GM04503 (cell line): Measurements from ENCODE around the gene ITPR3.

Experiments
- DNase-seq: peaks from one replicate; pipeline ENCODE4 v3.0.0-alpha.2; 2012; ENCODE audit warnings: low read depth

ITPR3 gene

GRCh38 chr6:33638556-33638955 lies 17.4 kb downstream of the ITPR3 start:
- DNase-seq = no peak

GRCh38 chr6:33639559-33639958 lies 18.4 kb downstream of the ITPR3 start:
- DNase-seq = no peak

GRCh38 chr6:33640361-33640760 lies 19.2 kb downstream of the ITPR3 start:
- no peak for DNase-seq

GRCh38 chr6:33641144-33641543 lies 20.0 kb downstream of the ITPR3 start:
- DNase-seq = no peak

- DNase-seq = no peak
Observed at GRCh38 chr6:33641602-33642001, 20.5 kb downstream of the ITPR3 start.

GRCh38 chr6:33642897-33643296 lies 21.8 kb downstream of the ITPR3 start:
- DNase-seq = no peak

- no peak for DNase-seq
Observed at GRCh38 chr6:33651403-33651802, 30.3 kb downstream of the ITPR3 start.

- no peak for DNase-seq
Observed at GRCh38 chr6:33652002-33652401, 30.9 kb downstream of the ITPR3 start.

GRCh38 chr6:33654831-33655554 lies 33.9 kb downstream of the ITPR3 start:
- peak; percentile 38 for DNase-seq

GRCh38 chr6:33656844-33657243 lies 35.7 kb downstream of the ITPR3 start:
- DNase-seq = no peak

- DNase-seq = no peak
Observed at GRCh38 chr6:33658982-33659689, 38.0 kb downstream of the ITPR3 start.

- DNase-seq = no peak
Observed at GRCh38 chr6:33659986-33660385, 38.9 kb downstream of the ITPR3 start.

GRCh38 chr6:33661106-33661838 lies 40.1 kb downstream of the ITPR3 start:
- no peak for DNase-seq

GRCh38 chr6:33662318-33662717 lies 41.2 kb downstream of the ITPR3 start:
- no peak for DNase-seq

- no peak for DNase-seq
Observed at GRCh38 chr6:33663028-33663427, 41.9 kb downstream of the ITPR3 start.

- no peak for DNase-seq
Observed at GRCh38 chr6:33663727-33664449, 42.8 kb downstream of the ITPR3 start.

- DNase-seq = no peak
Observed at GRCh38 chr6:33664506-33665057, 43.5 kb downstream of the ITPR3 start.

- DNase-seq = no peak
Observed at GRCh38 chr6:33665957-33666356, 44.8 kb downstream of the ITPR3 start.

- DNase-seq = no peak
Observed at GRCh38 chr6:33667072-33667471, 46.0 kb downstream of the ITPR3 start.

GRCh38 chr6:33667776-33668175 lies 46.7 kb downstream of the ITPR3 start:
- no peak for DNase-seq

- no peak for DNase-seq
Observed at GRCh38 chr6:33668328-33668727, 47.2 kb downstream of the ITPR3 start.

- DNase-seq = no peak
Observed at GRCh38 chr6:33668914-33669313, 47.8 kb downstream of the ITPR3 start.
